Measurements from ENCODE around the gene EFHB. TPM values are rescaled to one million over a fixed set of nuclear protein-coding genes. Genes with fewer than 3 reads are reported as not detected.
"Not testable (repeated sequence)": the region's sequence is repeated elsewhere in the genome, so short reads cannot be mapped to it uniquely, and the experiment has no call there.

Gene EFHB
- total RNA-seq, 1 donor from 2014 or later, result 0.44 TPM

GRCh38 chr3:19907523-19907922 lies 26.5 kb downstream of the EFHB start:
- DNase-seq, result no peak
- Mint-ChIP-seq H3K4me3 (no peak overlapping the region), H3K4me1 (peaks cover 2% of the 10 kb centered on the region), H3K27ac (no peak overlapping the region), H3K9me3 (peaks cover 7% of the 10 kb centered on the region), H3K36me3 (ENCODE audit: low read depth) (no peaks in the 10 kb centered on the region), H3K27me3 (no peaks in the 10 kb centered on the region)
- intact Hi-C loops (cut with micrococcal nuclease), result no loop called here

GRCh38 chr3:19903649-19904048 lies 30.4 kb downstream of the EFHB start:
- Mint-ChIP-seq H3K27ac (no peak overlapping the region), H3K36me3 (ENCODE audit: low read depth) (no peaks in the 10 kb centered on the region), H3K9me3 (no peaks in the 10 kb centered on the region), H3K4me1 (peaks cover 2% of the 10 kb centered on the region), H3K4me3 (no peak overlapping the region), H3K27me3 (peaks cover 2% of the 10 kb centered on the region)
- DNase-seq, result no peak
- intact Hi-C loops (cut with micrococcal nuclease), result no loop called here

- H3K4me3 Mint-ChIP-seq, result no peak overlapping the region
- peaks cover 2% of the 10 kb centered on the region for H3K27me3 Mint-ChIP-seq
- intact Hi-C loops (cut with micrococcal nuclease), result no loop called here
- H3K27ac Mint-ChIP-seq, result no peak overlapping the region
- no peaks in the 10 kb centered on the region for H3K36me3 Mint-ChIP-seq (ENCODE audit: low read depth)
- no peaks in the 10 kb centered on the region for H3K9me3 Mint-ChIP-seq
- no peaks in the 10 kb centered on the region for H3K4me1 Mint-ChIP-seq
- no peak for DNase-seq
These were observed 32.1 kb downstream of the EFHB start for GRCh38 chr3:19901918-19902317.

GRCh38 chr3:19901337-19901736 lies 32.7 kb downstream of the EFHB start:
- DNase-seq, result no peak
- Mint-ChIP-seq H3K4me1 (no peaks in the 10 kb centered on the region), H3K36me3 (ENCODE audit: low read depth) (no peaks in the 10 kb centered on the region), H3K27me3 (peaks cover 2% of the 10 kb centered on the region), H3K4me3 (no peak overlapping the region), H3K9me3 (no peaks in the 10 kb centered on the region), H3K27ac (no peak overlapping the region)
- intact Hi-C loops (cut with micrococcal nuclease), result no loop called here

GRCh38 chr3:19899833-19900232 lies 34.2 kb downstream of the EFHB start:
- H3K27me3 Mint-ChIP-seq; intact Hi-C loops (cut with micrococcal nuclease); DNase-seq: not testable (repeated sequence)

GRCh38 chr3:19899264-19899663 lies 34.8 kb downstream of the EFHB start:
- Mint-ChIP-seq H3K36me3 (ENCODE audit: low read depth) (no peaks in the 10 kb centered on the region), H3K4me1 (no peaks in the 10 kb centered on the region), H3K4me3 (no peak overlapping the region), H3K27ac (no peak overlapping the region), H3K9me3 (no peaks in the 10 kb centered on the region), H3K27me3 (peaks cover 2% of the 10 kb centered on the region)
- no peak for DNase-seq
- intact Hi-C loops (cut with micrococcal nuclease), result no loop called here

More at GRCh38 chr3:19899833-19900232, 34.2 kb downstream of the EFHB start:
- not testable (repeated sequence) for H3K9me3 Mint-ChIP-seq; H3K4me1 Mint-ChIP-seq; H3K36me3 Mint-ChIP-seq (ENCODE audit: low read depth); H3K27ac Mint-ChIP-seq; H3K4me3 Mint-ChIP-seq

GRCh38 chr3:19898721-19899120 lies 35.3 kb downstream of the EFHB start:
- H3K36me3 Mint-ChIP-seq (ENCODE audit: low read depth), result no peaks in the 10 kb centered on the region
- no peak overlapping the region for H3K27ac Mint-ChIP-seq
- no peak for DNase-seq
- intact Hi-C loops (cut with micrococcal nuclease), result no loop called here
- no peak overlapping the region for H3K4me3 Mint-ChIP-seq
- no peaks in the 10 kb centered on the region for H3K9me3 Mint-ChIP-seq
- H3K27me3 Mint-ChIP-seq, result peaks cover 2% of the 10 kb centered on the region
- no peaks in the 10 kb centered on the region for H3K4me1 Mint-ChIP-seq

GRCh38 chr3:19891740-19892139 lies 42.3 kb downstream of the EFHB start:
- H3K27me3 Mint-ChIP-seq, result no peaks in the 10 kb centered on the region
- DNase-seq, result no peak
- no peaks in the 10 kb centered on the region for H3K36me3 Mint-ChIP-seq (ENCODE audit: low read depth)
- H3K4me3 Mint-ChIP-seq, result no peak overlapping the region
- no peaks in the 10 kb centered on the region for H3K9me3 Mint-ChIP-seq
- no peaks in the 10 kb centered on the region for H3K4me1 Mint-ChIP-seq
- no peak overlapping the region for H3K27ac Mint-ChIP-seq
- intact Hi-C loops (cut with micrococcal nuclease), result no loop called here

GRCh38 chr3:19888428-19889152 lies 45.4 kb downstream of the EFHB start:
- H3K4me1 Mint-ChIP-seq, result peaks cover 6% of the 10 kb centered on the region
- no peaks in the 10 kb centered on the region for H3K9me3 Mint-ChIP-seq
- no peak overlapping the region for H3K4me3 Mint-ChIP-seq
- H3K27me3 Mint-ChIP-seq, result no peaks in the 10 kb centered on the region
- intact Hi-C loops (cut with micrococcal nuclease), result loop anchor here (5.0 kb wide), 2 partner anchors 214 to 299 kb away; partner anchors contain the start of gene SGO1
- no peak for DNase-seq
- H3K27ac Mint-ChIP-seq, result no peak overlapping the region
- H3K36me3 Mint-ChIP-seq (ENCODE audit: low read depth), result no peaks in the 10 kb centered on the region

- H3K4me1 Mint-ChIP-seq, result not testable (repeated sequence)
These were observed 46.9 kb downstream of the EFHB start for GRCh38 chr3:19887122-19887521.

GRCh38 chr3:19886404-19886803 lies 47.6 kb downstream of the EFHB start:
- no peaks in the 10 kb centered on the region for H3K9me3 Mint-ChIP-seq
- H3K36me3 Mint-ChIP-seq (ENCODE audit: low read depth), result no peaks in the 10 kb centered on the region
- peaks cover 6% of the 10 kb centered on the region for H3K4me1 Mint-ChIP-seq
- H3K27me3 Mint-ChIP-seq, result no peaks in the 10 kb centered on the region
- no peak overlapping the region for H3K27ac Mint-ChIP-seq
- H3K4me3 Mint-ChIP-seq, result no peak overlapping the region
- DNase-seq, result no peak
- intact Hi-C loops (cut with micrococcal nuclease), result loop anchor here (2.0 to 5.0 kb wide), 3 partner anchors 44 to 301 kb away; partner anchors contain the start of gene SGO1

More at GRCh38 chr3:19887122-19887521, 46.9 kb downstream of the EFHB start:
- intact Hi-C loops (cut with micrococcal nuclease), result loop anchor here (2.0 to 5.0 kb wide), 3 partner anchors 44 to 300 kb away; partner anchors contain the start of gene SGO1
- not testable (repeated sequence) for H3K27ac Mint-ChIP-seq; DNase-seq; H3K4me3 Mint-ChIP-seq; H3K27me3 Mint-ChIP-seq; H3K36me3 Mint-ChIP-seq (ENCODE audit: low read depth); H3K9me3 Mint-ChIP-seq

GRCh38 chr3:19885468-19885867 lies 48.5 kb downstream of the EFHB start:
- Mint-ChIP-seq H3K36me3 (ENCODE audit: low read depth) (no peaks in the 10 kb centered on the region), H3K4me1 (peaks cover 6% of the 10 kb centered on the region), H3K4me3 (no peak overlapping the region), H3K27me3 (no peaks in the 10 kb centered on the region), H3K9me3 (no peaks in the 10 kb centered on the region), H3K27ac (no peak overlapping the region)
- intact Hi-C loops (cut with micrococcal nuclease), result loop anchor here (2.0 to 5.0 kb wide), 4 partner anchors 61 to 302 kb away; partner anchors contain the start of genes RAB5A and SGO1
- DNase-seq, result peak; percentile 63

- H3K9me3 Mint-ChIP-seq, result no peaks in the 10 kb centered on the region
- intact Hi-C loops (cut with micrococcal nuclease), result no loop called here
- H3K4me3 Mint-ChIP-seq, result no peak overlapping the region
- no peak for DNase-seq
- H3K27me3 Mint-ChIP-seq, result peaks cover 3% of the 10 kb centered on the region
- no peaks in the 10 kb centered on the region for H3K36me3 Mint-ChIP-seq (ENCODE audit: low read depth)
- peaks cover 6% of the 10 kb centered on the region for H3K4me1 Mint-ChIP-seq
- no peak overlapping the region for H3K27ac Mint-ChIP-seq
These were observed 52.2 kb downstream of the EFHB start for GRCh38 chr3:19881852-19882251.

GRCh38 chr3:19881036-19881435 lies 53.0 kb downstream of the EFHB start:
- Mint-ChIP-seq H3K36me3 (ENCODE audit: low read depth) (no peaks in the 10 kb centered on the region), H3K27ac (no peak overlapping the region), H3K4me1 (peaks cover 4% of the 10 kb centered on the region), H3K27me3 (peaks cover 5% of the 10 kb centered on the region), H3K9me3 (no peaks in the 10 kb centered on the region), H3K4me3 (no peak overlapping the region)
- intact Hi-C loops (cut with micrococcal nuclease), result no loop called here
- DNase-seq, result no peak

GRCh38 chr3:19877656-19878055 lies 56.4 kb downstream of the EFHB start:
- Mint-ChIP-seq H3K4me1 (no peaks in the 10 kb centered on the region), H3K36me3 (ENCODE audit: low read depth) (no peaks in the 10 kb centered on the region), H3K9me3 (no peaks in the 10 kb centered on the region), H3K27me3 (peaks cover 8% of the 10 kb centered on the region), H3K27ac (no peak overlapping the region), H3K4me3 (no peak overlapping the region)
- DNase-seq, result no peak
- intact Hi-C loops (cut with micrococcal nuclease), result no loop called here

Data from activated CD4-positive, alpha-beta T cell treated with anti-CD3 and anti-CD28 coated beads, Interleukin-2, amount 10 ng/mL, durations not matched to agents 24 days and 14 days (primary cell).